Forelimb muscle (tissue), 1 donor: Measurements from ENCODE around the gene STXBP5. TPM values are rescaled to one million over a fixed set of nuclear protein-coding genes. Genes with fewer than 3 reads are reported as not detected.

ENCODE experiments used
- DNase-seq: peaks from one replicate; pipeline ENCODE4 v3.0.0-alpha.2; 2013; ENCODE audit warnings: low read depth
- polyA plus RNA-seq: library from polyadenylated mRNA; unstranded; fragments of 120-200 nt; gene quantifications from one replicate; pipeline ENCODE4 v1.2.1, GENCODE V29; 2013; ENCODE audit not compliant: insufficient read length

STXBP5 gene
- polyA plus RNA-seq, 1 donor = 16.5 TPM

GRCh38 chr6:147434516-147434915, 230.3 kb downstream of the STXBP5 start:
- DNase-seq = no peak

GRCh38 chr6:147437615-147438014, 233.4 kb downstream of the STXBP5 start:
- no peak for DNase-seq

GRCh38 chr6:147438758-147439528, 234.7 kb downstream of the STXBP5 start:
- DNase-seq = no peak
